IgD-negative memory B cell (primary cell): ENCODE data around the gene PLEKHO2. TPM values are rescaled to one million over a fixed set of nuclear protein-coding genes. Genes with fewer than 3 reads are reported as not detected.

Experiments
- H3K27ac Mint-ChIP-seq, 3 donors: one replicate each; pipeline ENCODE4 v1.8.0; 2020 to 2022; ENCODE audit warnings: mild to moderate bottlenecking in 3 of 3, mixed read lengths in 3 of 3, moderate library complexity in 1 of 3
- H3K27me3 Mint-ChIP-seq: one replicate; pipeline ENCODE4 v1.8.0; 2021; ENCODE audit warnings: mixed read lengths
- H3K36me3 Mint-ChIP-seq: one replicate; pipeline ENCODE4 v1.8.0; 2020; ENCODE audit warnings: mild to moderate bottlenecking, mixed read lengths
- H3K4me1 Mint-ChIP-seq, 3 donors: one replicate each; pipeline ENCODE4 v1.8.0; 2020 to 2022; ENCODE audit warnings: mixed read lengths in 3 of 3, mild to moderate bottlenecking in 1 of 3
- H3K4me3 Mint-ChIP-seq, 4 donors: one replicate each; pipeline ENCODE4 v1.8.0; 2020 to 2022; ENCODE audit warnings: mild to moderate bottlenecking in 4 of 4, mixed read lengths in 4 of 4, moderate library complexity in 3 of 4
- H3K9me3 Mint-ChIP-seq, 3 donors: one replicate each; pipeline ENCODE4 v1.8.0; 2020 to 2021; ENCODE audit warnings: mixed read lengths in 3 of 3, mild to moderate bottlenecking in 1 of 3
- polyA plus RNA-seq: library from polyadenylated mRNA; unstranded; fragments of 300-500 nt; fragmentation: Illumina TruSeq; gene quantifications from one replicate; pipeline ENCODE4 v1.2.3, GENCODE V29; 2021

Gene PLEKHO2
- polyA plus RNA-seq, 1 donor from 2014 or later = 45.1 TPM

GRCh38 chr15:64901914-64902313 is 60.2 kb downstream of the PLEKHO2 start:
- H3K27me3 Mint-ChIP-seq = no peaks in the 10 kb centered on the region
- peak overlapping the region in 1 of 4 donors; percentile 39 for H3K4me3 Mint-ChIP-seq
- peak overlapping the region in 2 of 3 donors; percentile 4 to 57 for H3K27ac Mint-ChIP-seq
- H3K4me1 Mint-ChIP-seq = peaks cover 20 to 30% (median 27%) of the 10 kb centered on the region in 3 donors
- H3K9me3 Mint-ChIP-seq = peaks cover 0 to 3% (median 3%) of the 10 kb centered on the region in 3 donors
- peaks cover 2% of the 10 kb centered on the region for H3K36me3 Mint-ChIP-seq

- Mint-ChIP-seq H3K4me1 (peaks cover 19 to 30% (median 25%) of the 10 kb centered on the region in 3 donors), H3K4me3 (peak overlapping the region in 1 of 4 donors; percentile 40), H3K9me3 (peaks cover 0 to 3% (median 3%) of the 10 kb centered on the region in 3 donors), H3K36me3 (peaks cover 2% of the 10 kb centered on the region), H3K27me3 (no peaks in the 10 kb centered on the region), H3K27ac (peak overlapping the region in 1 of 3 donors; percentile 29)
Observed at GRCh38 chr15:64902863-64903262, 61.1 kb downstream of the PLEKHO2 start.

- peaks cover under 1% of the 10 kb centered on the region for H3K27me3 Mint-ChIP-seq
- H3K9me3 Mint-ChIP-seq = peaks cover 0 to 3% (median 3%) of the 10 kb centered on the region in 3 donors
- peaks cover 2% of the 10 kb centered on the region for H3K36me3 Mint-ChIP-seq
- H3K27ac Mint-ChIP-seq = peak overlapping the region in 1 of 3 donors; percentile 29
- peaks cover 21 to 30% (median 22%) of the 10 kb centered on the region in 3 donors for H3K4me1 Mint-ChIP-seq
- peak overlapping the region in 2 of 4 donors; percentile 40 to 45 for H3K4me3 Mint-ChIP-seq
Observed at GRCh38 chr15:64903326-64903950, 61.7 kb downstream of the PLEKHO2 start.

GRCh38 chr15:64904189-64904588 is 62.5 kb downstream of the PLEKHO2 start:
- H3K27me3 Mint-ChIP-seq = peaks cover 2% of the 10 kb centered on the region
- H3K4me1 Mint-ChIP-seq = peaks cover 21 to 30% (median 22%) of the 10 kb centered on the region in 3 donors
- no peak overlapping the region for H3K27ac Mint-ChIP-seq
- peaks cover 0 to 3% (median 3%) of the 10 kb centered on the region in 3 donors for H3K9me3 Mint-ChIP-seq
- peak overlapping the region in 1 of 4 donors; percentile 3 for H3K4me3 Mint-ChIP-seq
- peaks cover 2% of the 10 kb centered on the region for H3K36me3 Mint-ChIP-seq

- H3K4me1 Mint-ChIP-seq = peaks cover 21 to 30% (median 22%) of the 10 kb centered on the region in 3 donors
- peaks cover 0 to 3% (median 3%) of the 10 kb centered on the region in 3 donors for H3K9me3 Mint-ChIP-seq
- peak overlapping the region in 2 of 3 donors; percentile 39 to 80 for H3K27ac Mint-ChIP-seq
- peaks cover 2% of the 10 kb centered on the region for H3K36me3 Mint-ChIP-seq
- H3K4me3 Mint-ChIP-seq = peak overlapping the region; percentile 69 to 88 (median 84)
- H3K27me3 Mint-ChIP-seq = peaks cover 5% of the 10 kb centered on the region
Observed at GRCh38 chr15:64905119-64905831, 63.6 kb downstream of the PLEKHO2 start.

- H3K4me1 Mint-ChIP-seq = peaks cover 21 to 29% (median 24%) of the 10 kb centered on the region in 3 donors
- peaks cover 0 to 2% (median 0%) of the 10 kb centered on the region in 3 donors for H3K9me3 Mint-ChIP-seq
- H3K4me3 Mint-ChIP-seq = peak overlapping the region in 1 of 4 donors; percentile 84
- peaks cover 2% of the 10 kb centered on the region for H3K36me3 Mint-ChIP-seq
- H3K27me3 Mint-ChIP-seq = peaks cover 9% of the 10 kb centered on the region
- peak overlapping the region in 1 of 3 donors; percentile 80 for H3K27ac Mint-ChIP-seq
Observed at GRCh38 chr15:64905941-64906340, 64.2 kb downstream of the PLEKHO2 start.

GRCh38 chr15:64906402-64906801 is 64.7 kb downstream of the PLEKHO2 start:
- H3K36me3 Mint-ChIP-seq = no peaks in the 10 kb centered on the region
- H3K27ac Mint-ChIP-seq = no peak overlapping the region
- no peaks in the 10 kb centered on the region for H3K9me3 Mint-ChIP-seq
- no peak overlapping the region for H3K4me3 Mint-ChIP-seq
- H3K4me1 Mint-ChIP-seq = peaks cover 25 to 31% (median 29%) of the 10 kb centered on the region in 3 donors
- peaks cover 13% of the 10 kb centered on the region for H3K27me3 Mint-ChIP-seq

- H3K27me3 Mint-ChIP-seq = peaks cover 14% of the 10 kb centered on the region
- H3K27ac Mint-ChIP-seq = no peak overlapping the region
- H3K9me3 Mint-ChIP-seq = no peaks in the 10 kb centered on the region
- H3K4me1 Mint-ChIP-seq = peaks cover 16 to 24% (median 24%) of the 10 kb centered on the region in 3 donors
- peak overlapping the region in 1 of 4 donors; percentile 5 for H3K4me3 Mint-ChIP-seq
- no peaks in the 10 kb centered on the region for H3K36me3 Mint-ChIP-seq
Observed at GRCh38 chr15:64907991-64908390, 66.3 kb downstream of the PLEKHO2 start.

- Mint-ChIP-seq H3K27me3 (peaks cover 14% of the 10 kb centered on the region), H3K4me1 (peaks cover 13 to 16% (median 14%) of the 10 kb centered on the region in 3 donors), H3K36me3 (peaks cover 3% of the 10 kb centered on the region), H3K9me3 (no peaks in the 10 kb centered on the region), H3K27ac (no peak overlapping the region), H3K4me3 (no peak overlapping the region)
Observed at GRCh38 chr15:64909546-64909945, 67.8 kb downstream of the PLEKHO2 start.

- Mint-ChIP-seq H3K4me1 (peaks cover 6 to 10% (median 7%) of the 10 kb centered on the region in 3 donors), H3K9me3 (no peaks in the 10 kb centered on the region), H3K27me3 (peaks cover 14% of the 10 kb centered on the region), H3K36me3 (peaks cover 3% of the 10 kb centered on the region), H3K27ac (peak within 1 kb of the TSS in 2 of 3 donors; percentile 17 to 31), H3K4me3 (peak within 1 kb of the TSS; percentile 27 to 91 (median 66))
Observed at GRCh38 chr15:64911311-64912186, 69.8 kb downstream of the PLEKHO2 start, which contains the start of gene ANKDD1A. Gene ANKDD1A, plus strand, starts transcription at chr15:64911902. Its CDS starts 29 bp downstream, at chr15:64911931.

GRCh38 chr15:64912379-64913325 is 70.9 kb downstream of the PLEKHO2 start:
- Mint-ChIP-seq H3K9me3 (no peaks in the 10 kb centered on the region), H3K4me3 (peak overlapping the region; percentile 26 to 63 (median 42)), H3K27me3 (peaks cover 14% of the 10 kb centered on the region), H3K36me3 (peaks cover 3% of the 10 kb centered on the region), H3K4me1 (peaks cover 6 to 10% (median 7%) of the 10 kb centered on the region in 3 donors), H3K27ac (peak overlapping the region in 1 of 3 donors; percentile 31)

- Mint-ChIP-seq H3K4me1 (peaks cover 6 to 8% (median 7%) of the 10 kb centered on the region in 3 donors), H3K27me3 (peaks cover 8% of the 10 kb centered on the region), H3K9me3 (no peaks in the 10 kb centered on the region), H3K27ac (no peak overlapping the region), H3K36me3 (peaks cover 3% of the 10 kb centered on the region), H3K4me3 (peak overlapping the region in 1 of 4 donors; percentile 39)
Observed at GRCh38 chr15:64915518-64916227, 74.0 kb downstream of the PLEKHO2 start.

- peaks cover 1 to 2% (median 1%) of the 10 kb centered on the region in 3 donors for H3K4me1 Mint-ChIP-seq
- peaks cover 3% of the 10 kb centered on the region for H3K36me3 Mint-ChIP-seq
- H3K27me3 Mint-ChIP-seq = peaks cover under 1% of the 10 kb centered on the region
- H3K4me3 Mint-ChIP-seq = no peak overlapping the region
- no peaks in the 10 kb centered on the region for H3K9me3 Mint-ChIP-seq
- no peak overlapping the region for H3K27ac Mint-ChIP-seq
Observed at GRCh38 chr15:64916365-64916764, 74.7 kb downstream of the PLEKHO2 start.
